Neural cell (in vitro differentiated cells): Measurements from ENCODE around the gene PIAS2. TPM values are rescaled to one million over a fixed set of nuclear protein-coding genes. Genes with fewer than 3 reads are reported as not detected.

Source experiments
- H2AFZ ChIP-seq: fragments of 200-600, 300-800 bp; sonication (generic), shearing (Covaris generic); 2 replicates; pipeline ENCODE4 v1.6.0; 2014; ENCODE audit warnings: low read depth, mild to moderate bottlenecking, antibody characterized with exemption, low read length, moderate library complexity
- H3F3A ChIP-seq: fragments of 200-600 bp; shearing (Covaris generic); 2 replicates; pipeline ENCODE4 v1.6.1; 2016; ENCODE audit warnings: mild to moderate bottlenecking, moderate library complexity, mixed read lengths, antibody characterized with exemption, low read length; ENCODE audit not compliant: insufficient read depth, poor library complexity, severe bottlenecking
- H3K27ac ChIP-seq: fragments of 200-600, 300-800 bp; sonication (generic), shearing (Covaris generic); 2 replicates; pipeline ENCODE4 v1.5.1; 2014; ENCODE audit warnings: mild to moderate bottlenecking, low read length, moderate library complexity
- H3K27me3 ChIP-seq: fragments of 300-800, 200-600 bp; sonication (generic), shearing (Covaris generic); 2 replicates; pipeline ENCODE4 v1.6.0; 2014; ENCODE audit warnings: mild to moderate bottlenecking, low read depth, low read length, moderate library complexity; ENCODE audit not compliant: insufficient read depth
- H3K36me3 ChIP-seq: fragments of 300-800, 200-600 bp; sonication (generic), shearing (Covaris generic); 2 replicates; pipeline ENCODE4 v1.5.1; 2014; ENCODE audit warnings: mild to moderate bottlenecking, antibody characterized with exemption, low read length, moderate library complexity; ENCODE audit not compliant: insufficient read depth
- H3K4me2 ChIP-seq: fragments of 300-800, 200-600 bp; sonication (generic), shearing (Covaris generic); 2 replicates; pipeline ENCODE4 v1.6.0; 2014; ENCODE audit warnings: mild to moderate bottlenecking, low read length
- H3K4me3 ChIP-seq: fragments of 300-800, 200-600 bp; sonication (generic), shearing (Covaris generic); 2 replicates; pipeline ENCODE4 v1.5.1; 2014; ENCODE audit warnings: mild to moderate bottlenecking, low read length, moderate library complexity
- H3K79me2 ChIP-seq: fragments of 200-600 bp; shearing (Covaris generic); replicated peaks from 2 replicates; pipeline ENCODE4 v1.6.0; 2014; ENCODE audit warnings: mild to moderate bottlenecking, low read length, moderate library complexity; ENCODE audit not compliant: insufficient read depth
- H3K9ac ChIP-seq: fragments of 300-800, 200-600 bp; sonication (generic), shearing (Covaris generic); 2 replicates; pipeline ENCODE4 v1.6.1; 2016; ENCODE audit warnings: mild to moderate bottlenecking, low read length, mixed read lengths
- H3K9me2 ChIP-seq: fragments of 200-600 bp; shearing (Covaris generic); 2 replicates; pipeline ENCODE4 v1.6.1; 2016; ENCODE audit warnings: mild to moderate bottlenecking, low read length, mixed read lengths; ENCODE audit not compliant: insufficient read depth
- H3K9me3 ChIP-seq: fragments of 200-600, 300-800 bp; sonication (generic), shearing (Covaris generic); 2 replicates; pipeline ENCODE4 v1.6.1; 2016; ENCODE audit warnings: mild to moderate bottlenecking, mixed run types, low read length, moderate library complexity, mixed read lengths
- H4K20me1 ChIP-seq: fragments of 200-600 bp; shearing (Covaris generic); 2 replicates; pipeline ENCODE4 v1.6.1; 2016; ENCODE audit warnings: mild to moderate bottlenecking, mixed run types; ENCODE audit not compliant: insufficient read depth
- EP300 ChIP-seq: fragments of 450-650 bp; conservative IDR thresholded peaks from 2 replicates; pipeline ENCODE4 v1.6.1; 2014; ENCODE audit warnings: antibody characterized with exemption, mild to moderate bottlenecking, moderate library complexity; ENCODE audit not compliant: poor library complexity, severe bottlenecking
- EZH2 ChIP-seq: fragments of 200-600, 300-800 bp; shearing (Covaris generic), sonication (generic); IDR thresholded peaks from 2 replicates; pipeline ENCODE4 v1.6.1; 2014; ENCODE audit warnings: antibody characterized with exemption, low read length, borderline replicate concordance, mild to moderate bottlenecking; ENCODE audit not compliant: insufficient read depth, poor library complexity, severe bottlenecking
- MXI1 ChIP-seq: fragments of 450-650 bp; conservative IDR thresholded peaks from 2 replicates; pipeline ENCODE4 v1.6.1; 2014; ENCODE audit warnings: antibody characterized with exemption, mild to moderate bottlenecking; ENCODE audit not compliant: poor library complexity, severe bottlenecking
- POLR2AphosphoS5 ChIP-seq: IDR thresholded peaks from 2 replicates; pipeline ENCODE4 v1.6.1; 2012
- RAD21 ChIP-seq: fragments of 450-650 bp; conservative IDR thresholded peaks from 2 replicates; pipeline ENCODE4 v1.6.1; 2014; ENCODE audit warnings: antibody characterized with exemption, mild to moderate bottlenecking, moderate library complexity
- SMC3 ChIP-seq: fragments of 450-650 bp; conservative IDR thresholded peaks from 2 replicates; pipeline ENCODE4 v1.6.1; 2014; ENCODE audit warnings: antibody characterized with exemption, mild to moderate bottlenecking, moderate library complexity; ENCODE audit not compliant: poor library complexity
- TAF1 ChIP-seq: IDR thresholded peaks from 2 replicates; pipeline ENCODE4 v1.6.1; 2012; ENCODE audit warnings: low read depth
- polyA plus RNA-seq: library from polyadenylated mRNA; depleted of rRNA; stranded (reverse); fragments of >200 nt; gene quantifications from 2 replicates; pipeline ENCODE4 v1.2.3, GENCODE V29; 2014
- TF ChIP-seq, protein P1 (sequence below): IDR thresholded peaks from 2 replicates; pipeline ENCODE4 v1.6.1; 2012; ENCODE audit warnings: borderline replicate concordance
- TF ChIP-seq, protein P2 (sequence below): fragments of 450-650 bp; IDR thresholded peaks from 2 replicates; pipeline ENCODE4 v1.5.1; 2014; ENCODE audit warnings: antibody characterized with exemption, mild to moderate bottlenecking, moderate library complexity; ENCODE audit not compliant: poor library complexity, severe bottlenecking

PIAS2 gene
- polyA plus RNA-seq, 1 donor from 2014 or later = 32.1 TPM

DNA sequence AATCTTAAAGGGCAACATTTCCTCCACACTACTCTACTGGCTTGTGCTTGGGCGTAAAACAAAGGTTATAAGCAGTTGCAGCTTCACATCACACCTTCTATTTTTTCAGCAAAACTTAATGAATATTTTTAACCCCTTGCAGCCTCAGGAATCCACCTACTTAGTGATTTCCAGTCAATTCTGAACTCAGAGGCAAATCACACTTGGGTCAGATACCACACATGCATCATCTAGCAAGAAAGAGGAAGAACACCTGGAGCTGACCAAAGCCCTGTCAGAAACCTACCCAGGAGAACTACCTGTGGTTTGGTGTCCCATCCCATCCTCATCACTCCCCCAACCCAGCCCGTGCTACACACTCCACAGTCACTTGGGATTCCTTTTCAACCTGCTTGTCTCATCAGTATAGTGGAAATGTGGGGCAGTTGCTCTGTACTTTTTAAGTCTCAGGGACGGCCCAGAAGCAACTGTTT lies 25.5 kb downstream of the PIAS2 start:
- H3K27ac ChIP-seq = no peak overlapping the region
- H3K9ac ChIP-seq = no peak overlapping the region
- no peaks in the 10 kb centered on the region for H3K9me2 ChIP-seq
- TF ChIP-seq RAD21 (no peak), MXI1 (no peak), TAF1 (no peak), POLR2AphosphoS5 (no peak), SMC3 (no peak), EZH2 (no peak), EP300 (no peak)
- TF ChIP-seq, protein P1, sequence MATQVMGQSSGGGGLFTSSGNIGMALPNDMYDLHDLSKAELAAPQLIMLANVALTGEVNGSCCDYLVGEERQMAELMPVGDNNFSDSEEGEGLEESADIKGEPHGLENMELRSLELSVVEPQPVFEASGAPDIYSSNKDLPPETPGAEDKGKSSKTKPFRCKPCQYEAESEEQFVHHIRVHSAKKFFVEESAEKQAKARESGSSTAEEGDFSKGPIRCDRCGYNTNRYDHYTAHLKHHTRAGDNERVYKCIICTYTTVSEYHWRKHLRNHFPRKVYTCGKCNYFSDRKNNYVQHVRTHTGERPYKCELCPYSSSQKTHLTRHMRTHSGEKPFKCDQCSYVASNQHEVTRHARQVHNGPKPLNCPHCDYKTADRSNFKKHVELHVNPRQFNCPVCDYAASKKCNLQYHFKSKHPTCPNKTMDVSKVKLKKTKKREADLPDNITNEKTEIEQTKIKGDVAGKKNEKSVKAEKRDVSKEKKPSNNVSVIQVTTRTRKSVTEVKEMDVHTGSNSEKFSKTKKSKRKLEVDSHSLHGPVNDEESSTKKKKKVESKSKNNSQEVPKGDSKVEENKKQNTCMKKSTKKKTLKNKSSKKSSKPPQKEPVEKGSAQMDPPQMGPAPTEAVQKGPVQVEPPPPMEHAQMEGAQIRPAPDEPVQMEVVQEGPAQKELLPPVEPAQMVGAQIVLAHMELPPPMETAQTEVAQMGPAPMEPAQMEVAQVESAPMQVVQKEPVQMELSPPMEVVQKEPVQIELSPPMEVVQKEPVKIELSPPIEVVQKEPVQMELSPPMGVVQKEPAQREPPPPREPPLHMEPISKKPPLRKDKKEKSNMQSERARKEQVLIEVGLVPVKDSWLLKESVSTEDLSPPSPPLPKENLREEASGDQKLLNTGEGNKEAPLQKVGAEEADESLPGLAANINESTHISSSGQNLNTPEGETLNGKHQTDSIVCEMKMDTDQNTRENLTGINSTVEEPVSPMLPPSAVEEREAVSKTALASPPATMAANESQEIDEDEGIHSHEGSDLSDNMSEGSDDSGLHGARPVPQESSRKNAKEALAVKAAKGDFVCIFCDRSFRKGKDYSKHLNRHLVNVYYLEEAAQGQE = no peak
- TF ChIP-seq, protein P2, sequence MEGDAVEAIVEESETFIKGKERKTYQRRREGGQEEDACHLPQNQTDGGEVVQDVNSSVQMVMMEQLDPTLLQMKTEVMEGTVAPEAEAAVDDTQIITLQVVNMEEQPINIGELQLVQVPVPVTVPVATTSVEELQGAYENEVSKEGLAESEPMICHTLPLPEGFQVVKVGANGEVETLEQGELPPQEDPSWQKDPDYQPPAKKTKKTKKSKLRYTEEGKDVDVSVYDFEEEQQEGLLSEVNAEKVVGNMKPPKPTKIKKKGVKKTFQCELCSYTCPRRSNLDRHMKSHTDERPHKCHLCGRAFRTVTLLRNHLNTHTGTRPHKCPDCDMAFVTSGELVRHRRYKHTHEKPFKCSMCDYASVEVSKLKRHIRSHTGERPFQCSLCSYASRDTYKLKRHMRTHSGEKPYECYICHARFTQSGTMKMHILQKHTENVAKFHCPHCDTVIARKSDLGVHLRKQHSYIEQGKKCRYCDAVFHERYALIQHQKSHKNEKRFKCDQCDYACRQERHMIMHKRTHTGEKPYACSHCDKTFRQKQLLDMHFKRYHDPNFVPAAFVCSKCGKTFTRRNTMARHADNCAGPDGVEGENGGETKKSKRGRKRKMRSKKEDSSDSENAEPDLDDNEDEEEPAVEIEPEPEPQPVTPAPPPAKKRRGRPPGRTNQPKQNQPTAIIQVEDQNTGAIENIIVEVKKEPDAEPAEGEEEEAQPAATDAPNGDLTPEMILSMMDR = no peak
- H3K79me2 ChIP-seq = no peaks in the 10 kb centered on the region
- H3K4me3 ChIP-seq = no peak overlapping the region
- peaks cover 12% of the 10 kb centered on the region for H3K36me3 ChIP-seq
- peaks cover 7% of the 10 kb centered on the region for H3K9me3 ChIP-seq
- no peaks in the 10 kb centered on the region for H4K20me1 ChIP-seq
- H2AFZ ChIP-seq = no peak overlapping the region
- H3K27me3 ChIP-seq = no peaks in the 10 kb centered on the region
- H3F3A ChIP-seq = no peaks in the 10 kb centered on the region
- no peak overlapping the region for H3K4me2 ChIP-seq

DNA sequence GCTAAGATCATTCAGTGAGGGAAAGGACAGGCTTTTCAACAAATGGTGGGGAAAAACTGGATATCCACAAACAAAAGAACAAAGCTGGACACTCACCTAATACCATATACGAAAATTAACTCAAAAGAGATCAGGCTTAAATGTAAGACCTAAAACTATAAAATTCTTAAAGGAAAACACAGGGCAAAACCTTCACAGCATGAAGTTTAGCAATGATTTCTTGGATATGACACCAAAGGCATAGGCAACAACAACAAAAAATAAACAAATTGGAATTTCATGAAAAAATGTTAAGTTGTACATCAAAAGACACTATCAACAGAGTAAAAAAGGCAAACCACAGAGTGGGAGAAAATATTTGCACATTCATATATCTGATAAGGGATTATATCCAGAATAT lies 28.3 kb downstream of the PIAS2 start:
- H4K20me1 ChIP-seq = no peaks in the 10 kb centered on the region
- H3K9ac ChIP-seq = no peak overlapping the region
- H3K4me2 ChIP-seq = no peak overlapping the region
- H3K36me3 ChIP-seq = peaks cover 12% of the 10 kb centered on the region
- TF ChIP-seq SMC3 (no peak), EP300 (no peak), POLR2AphosphoS5 (no peak), MXI1 (no peak), EZH2 (no peak), TAF1 (no peak), RAD21 (no peak)
- TF ChIP-seq, protein P1 = no peak
- TF ChIP-seq, protein P2 = no peak
- H3K27me3 ChIP-seq = no peaks in the 10 kb centered on the region
- no peaks in the 10 kb centered on the region for H3F3A ChIP-seq
- H3K9me3 ChIP-seq = peaks cover 7% of the 10 kb centered on the region
- no peak overlapping the region for H2AFZ ChIP-seq
- H3K27ac ChIP-seq = no peak overlapping the region
- H3K79me2 ChIP-seq = no peaks in the 10 kb centered on the region
- H3K9me2 ChIP-seq = no peaks in the 10 kb centered on the region
- no peak overlapping the region for H3K4me3 ChIP-seq
